Pulmonary artery endothelial cell (primary cell): ENCODE measurements around the gene FAM83E. TPM values are rescaled to one million over a fixed set of nuclear protein-coding genes. Genes with fewer than 3 reads are reported as not detected.
A peak's percentile ranks its signal among the peaks of the same experiment; 100 is the strongest.
"Not testable (repeated sequence)": the region's sequence is repeated elsewhere in the genome, so short reads cannot be mapped to it uniquely, and the experiment has no call there.

Experiments
- DNase-seq: peaks from one replicate; pipeline ENCODE4 v3.0.0-alpha.2; 2011; ENCODE audit warnings: low read depth, low spot score
- total RNA-seq: library from RNA; depleted of rRNA; stranded (reverse); fragments of >200 nt; gene quantifications from 2 replicates; pipeline ENCODE4 v1.2.3, GENCODE V29; 2014

The FAM83E gene
- total RNA-seq, 1 donor from 2014 or later: 0.73 TPM

GRCh38 chr19:48578891-48579290, 36.0 kb downstream of the FAM83E start:
- no peak for DNase-seq

DNA sequence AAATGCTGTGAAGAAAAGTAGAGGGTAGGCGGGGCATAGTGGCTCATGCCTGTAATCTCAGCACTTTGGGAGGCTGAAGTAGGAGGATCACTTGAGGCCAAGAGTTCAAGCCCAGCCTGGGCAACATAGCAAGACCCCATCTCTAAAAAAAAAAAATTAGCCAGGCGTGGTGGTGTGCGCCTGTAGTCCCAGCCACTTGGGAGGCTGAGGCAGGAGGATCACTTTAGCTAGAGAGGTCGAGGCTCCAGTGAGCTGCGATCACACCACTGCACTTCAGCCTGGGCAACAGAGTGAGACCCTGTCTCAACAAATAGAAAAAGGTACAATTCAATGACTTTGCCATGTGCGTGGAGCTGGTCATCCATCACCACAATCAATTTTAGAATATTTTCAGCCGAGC, 37.0 kb downstream of the FAM83E start:
- DNase-seq: not testable (repeated sequence)

GRCh38 chr19:48575931-48576622, 38.8 kb downstream of the FAM83E start:
- DNase-seq: no peak

- no peak for DNase-seq
These were observed 41.7 kb downstream of the FAM83E start for GRCh38 chr19:48573163-48573505.

DNA sequence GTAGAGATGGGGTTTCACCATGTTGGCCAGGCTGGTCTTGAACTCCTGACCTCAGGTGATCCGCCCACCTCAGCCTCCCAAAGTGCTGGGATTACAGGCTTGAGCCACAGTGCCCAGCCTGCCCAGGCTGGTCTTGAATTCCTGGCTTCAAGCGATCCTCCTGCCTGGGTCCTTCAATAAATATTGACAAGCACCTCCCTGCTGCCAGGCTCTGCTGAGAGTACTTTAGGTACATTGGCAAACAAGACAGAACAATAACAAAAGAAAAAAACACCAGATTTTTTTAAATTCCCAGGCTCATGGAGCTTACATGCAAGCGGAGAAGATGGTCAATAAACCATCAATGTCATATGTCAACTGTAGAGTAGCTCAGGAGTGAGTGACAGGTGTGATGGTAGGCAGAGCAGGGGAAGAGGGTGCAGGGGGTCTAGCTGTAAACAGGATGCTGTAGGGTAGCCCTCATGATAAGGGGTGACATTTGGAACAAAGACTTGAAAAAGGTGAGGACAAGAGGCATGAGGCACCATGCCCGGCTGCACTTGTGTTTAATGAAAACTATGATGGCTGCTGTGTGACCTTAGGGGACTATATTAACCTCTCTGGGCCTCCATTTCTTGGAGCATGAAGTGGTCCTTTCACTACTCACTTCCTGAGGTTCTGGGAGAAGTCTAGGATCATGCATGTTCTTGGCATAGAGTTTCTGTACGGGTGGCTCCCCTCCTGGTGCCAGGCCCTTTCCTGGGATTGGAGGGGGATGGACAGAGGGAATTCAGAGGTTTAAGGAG, 43.3 kb downstream of the FAM83E start:
- no peak for DNase-seq

DNA sequence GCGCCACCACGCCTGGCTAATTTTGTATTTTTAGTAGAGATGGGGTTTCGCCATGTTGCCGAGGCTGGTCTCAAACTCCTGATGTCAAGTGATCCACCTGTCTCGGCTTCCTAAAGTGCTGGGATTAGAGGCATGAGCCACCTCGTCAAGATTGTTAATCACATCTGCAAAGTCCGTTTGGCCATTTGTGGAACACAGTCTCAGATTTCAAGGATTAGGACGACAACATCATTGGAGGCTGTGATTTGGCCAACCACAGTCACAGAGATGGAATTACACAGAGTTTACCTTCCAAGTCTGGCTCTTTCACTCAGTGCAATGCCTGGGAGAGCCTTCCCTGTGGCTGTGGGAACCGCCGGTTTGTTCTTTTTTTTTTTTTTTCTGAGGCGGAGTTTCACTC, 45.1 kb downstream of the FAM83E start:
- DNase-seq: no peak

GRCh38 chr19:48568345-48568886, 46.5 kb downstream of the FAM83E start:
- DNase-seq: peak; percentile 53

DNA sequence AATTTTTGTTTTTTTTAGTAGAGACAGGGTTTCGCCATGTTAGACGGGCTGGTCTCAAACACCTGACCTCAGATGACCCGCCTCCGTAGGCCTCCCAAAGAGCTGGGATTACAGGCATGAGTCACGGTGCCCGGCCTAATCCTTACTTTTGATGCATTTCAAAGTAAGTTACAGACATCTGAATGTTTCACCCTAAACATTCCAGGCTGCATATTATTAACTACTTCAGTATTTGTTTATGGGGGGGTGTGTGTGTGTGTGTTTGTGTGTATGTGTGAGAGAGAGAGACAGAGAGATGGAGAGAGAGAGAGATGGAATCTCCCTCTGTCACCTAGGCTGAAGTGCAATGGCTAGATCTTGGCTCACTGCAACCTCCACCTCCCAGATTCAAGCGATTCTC, 49.8 kb downstream of the FAM83E start:
- DNase-seq: no peak

Other genes starting within 250 kb of the FAM83E start
- gene KDELR1, start 223.5 kb downstream of the FAM83E start, total RNA-seq: 45.6 and 47.8 TPM in 2 replicates
- gene GRIN2D, start 221.4 kb downstream of the FAM83E start, total RNA-seq: 0.39 and 0.40 TPM in 2 replicates
- gene GRWD1, start 169.1 kb downstream of the FAM83E start, total RNA-seq: 35.5 and 64.0 TPM in 2 replicates
- gene KCNJ14, start 159.5 kb downstream of the FAM83E start, total RNA-seq: 0.20 and 0.39 TPM in 2 replicates
- 58.2 and 68.4 TPM in 2 replicates for gene CYTH2, start 145.7 kb downstream of the FAM83E start, total RNA-seq
- under 0.01 and 0.04 TPM in 2 replicates for gene LMTK3, start 103.2 kb downstream of the FAM83E start, total RNA-seq
- gene SULT2B1, start 62.9 kb downstream of the FAM83E start, total RNA-seq: 0.07 TPM in 1 of 2 replicates, not detected in the other
- not detected in 2 replicates for gene SPACA4, start 8.3 kb downstream of the FAM83E start, total RNA-seq
- 1,737 and 2,640 TPM in 2 replicates for gene RPL18, start 4.1 kb upstream of the FAM83E start, total RNA-seq
- gene SPHK2, start 4.4 kb upstream of the FAM83E start, total RNA-seq: 6.7 and 9.2 TPM in 2 replicates
- 0.85 and 2.2 TPM in 2 replicates for gene DBP, start 22.3 kb upstream of the FAM83E start, total RNA-seq
- gene CA11, start 31.1 kb upstream of the FAM83E start, total RNA-seq: 2.3 and 3.2 TPM in 2 replicates
- 0.07 TPM in 1 of 2 replicates, not detected in the other for gene NTN5, start 57.9 kb upstream of the FAM83E start, total RNA-seq
- not detected in 2 replicates for gene FUT2, start 80.9 kb upstream of the FAM83E start, total RNA-seq
- 0.14 and 0.20 TPM in 2 replicates for gene MAMSTR, start 104.6 kb upstream of the FAM83E start, total RNA-seq
- 70.1 and 71.7 TPM in 2 replicates for gene RASIP1, start 125.5 kb upstream of the FAM83E start, total RNA-seq
- 0.28 and 0.33 TPM in 2 replicates for gene IZUMO1, start 131.8 kb upstream of the FAM83E start, total RNA-seq
- gene FUT1, start 137.6 kb upstream of the FAM83E start, total RNA-seq: 8.0 and 10.3 TPM in 2 replicates
- gene FGF21, start 140.4 kb upstream of the FAM83E start, total RNA-seq: not detected in 2 replicates
- gene BCAT2, start 196.0 kb upstream of the FAM83E start, total RNA-seq: 49.7 and 53.2 TPM in 2 replicates
- 4.8 and 6.4 TPM in 2 replicates for gene HSD17B14, start 221.4 kb upstream of the FAM83E start, total RNA-seq